ENCODE data around the gene BTN3A1. TPM values are rescaled to one million over a fixed set of nuclear protein-coding genes. Genes with fewer than 3 reads are reported as not detected.
A peak's percentile ranks its signal among the peaks of the same experiment; 100 is the strongest.

Gene BTN3A1
- polyA plus RNA-seq, 2 of the 4 experiments (the other 2 are of a cell fraction), result 4.0 to 8.1 TPM

- no peak for ATAC-seq
- ChIA-PET CTCF (interaction anchor here (1.0 kb wide), 1 partner anchor 10 kb away, joined by 3 read pairs; no protein-coding TSS in a partner anchor), POLR2A (no interaction called here)
- no peak for DNase-seq (ENCODE audit: low read depth in 1 of 2, low spot score in 1 of 2)
- WGBS (ENCODE audit: missing lambda C conversion rate), result 100% methylated on average over 2 of the region's 2 CpGs
- no peaks in the 10 kb centered on the region for H3K9me3 ChIP-seq
- TF ChIP-seq KDM5A (IDR thresholded peaks at IDR 0.05), result no peak
- no peak for TF ChIP-seq CBX8 (IDR thresholded peaks at IDR 0.05)
- TF ChIP-seq BCL3 (IDR thresholded peaks at IDR 0.05), result no peak
- no peak for TF ChIP-seq ZSCAN20 (CRISPR knock-in tag; IDR thresholded peaks at IDR 0.05)
- no peak for TF ChIP-seq JUNB (IDR thresholded peaks at IDR 0.05)
- no peak for TF ChIP-seq CTCF (IDR thresholded peaks at IDR 0.05)
- TF ChIP-seq MAZ (IDR thresholded peaks at IDR 0.05; ENCODE audit: borderline replicate concordance, low read depth, low read length), result no peak
- TF ChIP-seq GATA3 (IDR thresholded peaks at IDR 0.05; ENCODE audit: borderline replicate concordance), result no peak
- no peak for TF ChIP-seq RFX5 (IDR thresholded peaks at IDR 0.05)
- no peak for TF ChIP-seq RCOR1 (IDR thresholded peaks at IDR 0.05; ENCODE audit: low read depth, low read length)
- no peak for TF ChIP-seq KDM1A (IDR thresholded peaks at IDR 0.05; ENCODE audit: low read depth)
- TF ChIP-seq ATOH8 (CRISPR knock-in tag; IDR thresholded peaks at IDR 0.05; ENCODE audit: low read depth), result no peak
- TF ChIP-seq NPAS2 (CRISPR knock-in tag; IDR thresholded peaks at IDR 0.05; ENCODE audit: borderline replicate concordance), result no peak
- TF ChIP-seq CEBPB (IDR thresholded peaks at IDR 0.05), result no peak
- TF ChIP-seq POLR2A (IDR thresholded peaks at IDR 0.05; ENCODE audit: low read length), result no peak
- no peak for TF ChIP-seq FOSL2 (IDR thresholded peaks at IDR 0.05)
- no peak for TF ChIP-seq FOSL2 (CRISPR knock-in tag; IDR thresholded peaks at IDR 0.05)
- no peak overlapping the region for H3K4me3 ChIP-seq
- no peak overlapping the region for H3K4me2 ChIP-seq
- FAIRE-seq, result no peak
- H3K4me1 ChIP-seq, result peaks cover 4% of the 10 kb centered on the region; the same call in 1 of the 3 replicates
- peak overlapping the region in 1 of 2 experiments; percentile 88; a peak in 1 of 6 replicates for H3K27ac ChIP-seq
Measured at GRCh38 chr6:26400626-26401025, 1.4 kb upstream of the BTN3A1 start.

- Histone ChIP-seq H3K4me2 (peak overlapping the region; percentile 92), H3K4me3 (peak overlapping the region; percentile 53), H3K4me1 (peaks cover 4% of the 10 kb centered on the region; the same call in 1 of the 3 replicates), H3K27ac (peak overlapping the region; percentile 73 to 88), H3K9me3 (no peaks in the 10 kb centered on the region)
- ChIA-PET POLR2A (no interaction called here), CTCF (interaction anchor here (1.0 kb wide), 1 partner anchor 11 kb away, joined by 3 read pairs; no protein-coding TSS in a partner anchor)
- peak in 1 of 2 experiments; percentile 22; a peak in 2 of 6 replicates for ATAC-seq
- no peak for DNase-seq (ENCODE audit: low read depth in 1 of 2, low spot score in 1 of 2)
- FAIRE-seq, result no peak
- 20% methylated on average over 7 of the region's 7 CpGs for WGBS (ENCODE audit: missing lambda C conversion rate)
- TF ChIP-seq CEBPB (IDR thresholded peaks at IDR 0.05) (no peak), ZNF302 (CRISPR knock-in tag; IDR thresholded peaks at IDR 0.05) (no peak), BHLHE40 (IDR thresholded peaks at IDR 0.05; ENCODE audit: low read depth, low read length) (no peak), JUN (IDR thresholded peaks at IDR 0.05) (no peak), RFX5 (IDR thresholded peaks at IDR 0.05) (no peak), BCL3 (IDR thresholded peaks at IDR 0.05) (no peak), E2F6 (IDR thresholded peaks at IDR 0.05; ENCODE audit: borderline replicate concordance, low read depth) (no peak), NR3C1 (IDR thresholded peaks at IDR 0.05) (no peak), KDM5A (IDR thresholded peaks at IDR 0.05) (no peak), EHF (CRISPR knock-in tag; IDR thresholded peaks at IDR 0.05) (no peak), FOSB (CRISPR knock-in tag; IDR thresholded peaks at IDR 0.05) (no peak), CHD2 (IDR thresholded peaks at IDR 0.05; ENCODE audit: low read length, partially characterized antibody) (no peak), CBX2 (IDR thresholded peaks at IDR 0.05; ENCODE audit: borderline replicate concordance, low read depth) (no peak), RAD21 (conservative IDR thresholded peaks at IDR 0.05 in 1 of 2, IDR thresholded peaks at IDR 0.05 in 1 of 2) (no peak), KDM1A (IDR thresholded peaks at IDR 0.05; ENCODE audit: low read depth) (no peak), SREBF2 (IDR thresholded peaks at IDR 0.05) (no peak), HES2 (IDR thresholded peaks at IDR 0.05) (no peak), HMGXB4 (CRISPR knock-in tag; IDR thresholded peaks at IDR 0.05; ENCODE audit: borderline replicate concordance) (no peak), CHD4 (IDR thresholded peaks at IDR 0.05; ENCODE audit: borderline replicate concordance) (no peak)
Measured at GRCh38 chr6:26401389-26401986, 587 bp upstream of the BTN3A1 start.

All from A549 (cell line).